Sigmoid colon (tissue), 7 donors: ENCODE measurements around the gene PPP1R12A. TPM values are rescaled to one million over a fixed set of nuclear protein-coding genes. Genes with fewer than 3 reads are reported as not detected.
"Not testable (repeated sequence)": the region's sequence is repeated elsewhere in the genome, so short reads cannot be mapped to it uniquely, and the experiment has no call there.

Experiments used
- DNase-seq: peaks from one replicate; pipeline ENCODE4 v3.0.0-alpha.2; 2019
- H3K27ac ChIP-seq, 4 donors: fragments of 200-600 bp; sonication (generic); one replicate each; pipeline ENCODE4 v1.5.1; 2016 to 2019; ENCODE audit warnings: mild to moderate bottlenecking in 1 of 4
- H3K27me3 ChIP-seq, 3 donors: fragments of 200-600 bp; sonication (generic); one replicate each; pipeline ENCODE4 v1.5.1; 2019; ENCODE audit warnings: mild to moderate bottlenecking in 1 of 3
- H3K36me3 ChIP-seq, 4 donors: fragments of 200-600 bp; sonication (generic); one replicate each; pipeline ENCODE4 v1.5.1; 2016 to 2019
- H3K4me1 ChIP-seq, 4 donors: fragments of 200-600 bp; sonication (generic); one replicate each; pipeline ENCODE4 v1.5.1; 2017 to 2019
- H3K4me3 ChIP-seq, 4 donors: fragments of 200-600 bp; sonication (generic); one replicate each; pipeline ENCODE4 v1.5.1; 2017 to 2019; ENCODE audit warnings: mild to moderate bottlenecking in 2 of 4, moderate library complexity in 1 of 4
- H3K9me3 ChIP-seq, 4 donors: fragments of 200-600 bp in 3 of 4; sonication (generic) in 3 of 4; one replicate each; pipeline versions ENCODE4 v1.5.1 to v1.6.1; 2013 to 2019
- CTCF ChIP-seq, 4 experiments: fragments of 450-650 bp in 3 of 4; fragments of 200-600 bp in 1 of 4; IDR thresholded peaks; one replicate each; pipeline ENCODE4 v1.5.1; 2016 to 2019; ENCODE audit warnings: antibody characterized with exemption in 4 of 4, mild to moderate bottlenecking in 3 of 4, moderate library complexity in 2 of 4
- EP300 ChIP-seq, 4 donors: sonication (generic); formaldehyde crosslinking; IDR thresholded peaks; one replicate each; pipeline ENCODE4 v1.6.1; 2017; ENCODE audit warnings: antibody characterized with exemption in 4 of 4
- POLR2A ChIP-seq, 2 donors: fragments of 450-650 bp; IDR thresholded peaks; one replicate each; pipeline ENCODE4 v1.6.1; 2016; ENCODE audit warnings: antibody characterized with exemption in 2 of 2, mild to moderate bottlenecking in 2 of 2, moderate library complexity in 2 of 2
- POLR2AphosphoS5 ChIP-seq, 4 donors: sonication (generic); formaldehyde crosslinking; IDR thresholded peaks; one replicate each; pipeline ENCODE4 v1.6.1; 2017; ENCODE audit warnings: antibody characterized with exemption in 4 of 4
- WGBS, 2 donors: extraction: QIAGEN DNeasy Blood & Tissue Kit; methylation state at CpG; one replicate each; pipeline ENCODE4 v1.1.7; 2013; 5-methylcytosine and 5-hydroxymethylcytosine counted together
- intact Hi-C: fragments of 100-400 bp; cut with DNase I; formaldehyde crosslinking; loops from one replicate; pipeline ENCODE4 v1.15.1; 2023
- polyA plus RNA-seq, 3 donors: library from polyadenylated mRNA; stranded (reverse); fragments of 200-250 nt; gene quantifications; one replicate each; pipeline ENCODE4 v1.2.3, GENCODE V29; 2013
- total RNA-seq, 4 donors: library from RNA; depleted of rRNA; stranded (reverse); fragments of >200 nt; gene quantifications; one replicate each; pipeline ENCODE4 v1.1.0, GENCODE V29; 2016
- donor health status: healthy with polysubstance abuse.
- donor health status: Bipolar disorder and iron deficiency.
- donor health status: healthy.

The PPP1R12A gene
- total and polyA plus RNA-seq, 7 donors = 11.4 to 528 (median 326) TPM

DNA sequence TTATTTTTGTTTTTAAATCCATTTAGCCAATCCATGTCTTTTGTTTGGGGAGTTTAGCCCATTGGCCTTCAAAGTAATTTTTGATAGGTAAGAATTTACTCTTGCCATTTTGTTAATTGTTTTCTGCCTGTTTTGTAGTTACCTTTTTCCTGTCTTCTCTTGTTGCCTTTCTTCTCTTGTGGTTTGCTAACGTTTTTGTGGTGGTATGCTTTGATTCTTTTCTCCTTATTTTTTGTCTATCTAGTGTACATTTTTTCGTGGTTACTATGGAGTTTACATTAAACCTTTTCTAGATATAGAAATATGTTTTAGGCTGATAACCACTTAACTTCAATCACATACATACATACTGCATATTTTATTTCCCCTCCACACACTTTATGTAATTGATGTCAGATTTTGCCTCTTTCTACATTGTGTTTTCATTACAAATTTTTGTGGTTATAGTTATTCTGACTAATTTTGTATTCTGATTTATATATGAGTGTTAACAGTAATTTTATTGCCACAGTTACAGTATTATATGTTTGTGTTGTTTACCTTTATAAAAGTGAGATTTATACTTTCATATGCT, 19.2 kb upstream of the PPP1R12A start:
- Histone ChIP-seq H3K27ac (no peak overlapping the region), H3K36me3 (no peaks in the 10 kb centered on the region), H3K9me3 (peaks cover 0 to 2% (median 0%) of the 10 kb centered on the region in 4 donors), H3K4me1 (peaks cover 0 to 6% (median 0%) of the 10 kb centered on the region in 4 donors), H3K4me3 (no peak overlapping the region), H3K27me3 (no peaks in the 10 kb centered on the region)
- 66 to 73% methylated on average over 2 of the region's 2 CpGs for WGBS, 2 donors
- intact Hi-C loops = no loop called here
- TF ChIP-seq POLR2A (IDR thresholded peaks at IDR 0.05) = no peak
- TF ChIP-seq EP300 (IDR thresholded peaks at IDR 0.05) = no peak
- no peak for TF ChIP-seq CTCF (IDR thresholded peaks at IDR 0.05)
- TF ChIP-seq POLR2AphosphoS5 (IDR thresholded peaks at IDR 0.05) = no peak
- no peak for DNase-seq

DNA sequence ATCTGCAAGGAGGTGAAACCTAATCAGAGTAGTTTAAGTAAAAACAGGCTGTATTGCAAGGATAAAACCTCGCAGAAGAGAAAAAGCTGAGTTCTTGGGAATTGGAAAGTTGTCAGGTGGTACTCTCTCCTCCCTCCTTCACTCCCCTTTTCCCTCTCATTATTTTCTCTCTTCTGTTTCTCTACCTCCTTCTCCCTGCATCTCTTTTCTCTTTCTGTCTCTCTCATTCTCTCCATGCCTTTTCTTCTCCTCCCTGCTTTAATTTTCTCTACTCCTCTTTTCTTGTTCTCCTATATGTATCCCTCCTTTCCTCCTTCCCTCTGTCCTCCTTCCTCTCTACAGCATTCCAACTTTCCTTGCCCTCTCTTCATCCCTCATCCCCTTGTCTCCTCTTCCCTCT, 14.2 kb upstream of the PPP1R12A start:
- Histone ChIP-seq H3K36me3 (no peaks in the 10 kb centered on the region), H3K27ac (no peak overlapping the region), H3K4me3 (no peak overlapping the region), H3K27me3 (no peaks in the 10 kb centered on the region), H3K9me3 (no peaks in the 10 kb centered on the region), H3K4me1 (peaks cover 0 to 23% (median 7%) of the 10 kb centered on the region in 4 donors)
- no peak for TF ChIP-seq EP300 (IDR thresholded peaks at IDR 0.05)
- no peak for DNase-seq
- intact Hi-C loops = no loop called here
- 86 to 100% methylated on average over 1 of the region's 1 CpG for WGBS, 2 donors

- Histone ChIP-seq H3K36me3 (no peaks in the 10 kb centered on the region), H3K4me3 (no peak overlapping the region), H3K27me3 (no peaks in the 10 kb centered on the region), H3K27ac (peak overlapping the region in 1 of 4 donors; percentile 8), H3K4me1 (peaks cover 0 to 23% (median 7%) of the 10 kb centered on the region in 4 donors), H3K9me3 (no peaks in the 10 kb centered on the region)
- TF ChIP-seq EP300 (IDR thresholded peaks at IDR 0.05) (no peak), POLR2AphosphoS5 (IDR thresholded peaks at IDR 0.05) (no peak), POLR2A (IDR thresholded peaks at IDR 0.05) (no peak), CTCF (IDR thresholded peaks at IDR 0.05) (no peak)
- DNase-seq = no peak
- 12 to 53% methylated on average over 4 of the region's 4 CpGs for WGBS, 2 donors
- intact Hi-C loops = no loop called here
These were observed 10.5 kb upstream of the PPP1R12A start for GRCh38 chr12:79945433-79945832.

DNA sequence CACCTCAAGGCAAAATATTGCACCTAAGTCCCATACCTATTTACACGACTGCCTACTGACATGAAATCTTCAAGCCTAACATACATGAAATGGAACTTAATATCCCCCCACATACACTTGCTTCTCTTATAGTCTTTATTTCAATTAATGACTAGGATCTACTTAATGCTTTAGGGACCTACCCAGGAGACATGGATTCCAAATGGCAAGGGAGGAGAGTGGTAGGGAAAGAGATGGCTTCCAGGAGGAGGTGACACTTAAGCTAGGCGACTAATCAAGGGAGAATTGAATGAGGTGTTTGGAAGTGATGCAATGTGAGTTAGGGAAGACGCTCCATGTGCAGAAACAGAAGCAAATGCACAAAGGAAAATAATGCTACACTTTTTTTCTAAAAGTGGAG, 9.7 kb upstream of the PPP1R12A start:
- 80 to 89% methylated on average over 3 of the region's 3 CpGs for WGBS, 2 donors
- Histone ChIP-seq H3K27ac (no peak overlapping the region), H3K36me3 (no peaks in the 10 kb centered on the region), H3K4me3 (no peak overlapping the region), H3K27me3 (no peaks in the 10 kb centered on the region), H3K9me3 (no peaks in the 10 kb centered on the region), H3K4me1 (peaks cover 0 to 19% (median 7%) of the 10 kb centered on the region in 4 donors)
- DNase-seq = no peak
- no peak for TF ChIP-seq POLR2AphosphoS5 (IDR thresholded peaks at IDR 0.05)
- TF ChIP-seq EP300 (IDR thresholded peaks at IDR 0.05) = no peak
- no peak for TF ChIP-seq CTCF (IDR thresholded peaks at IDR 0.05)
- TF ChIP-seq POLR2A (IDR thresholded peaks at IDR 0.05) = no peak
- intact Hi-C loops = no loop called here

- intact Hi-C loops, H3K4me3 ChIP-seq, H3K9me3 ChIP-seq, H3K27me3 ChIP-seq, DNase-seq, H3K27ac ChIP-seq, H3K36me3 ChIP-seq: not testable (repeated sequence)
- H3K4me1 ChIP-seq = peaks cover 0 to 23% (median 11%) of the 10 kb centered on the region in 4 donors
- WGBS, 2 donors = 91 to 99% methylated on average over 2 of the region's 2 CpGs
These were observed 7.9 kb upstream of the PPP1R12A start for GRCh38 chr12:79942846-79943245.
